Globus pallidus (tissue), 1 donor: ENCODE measurements around the gene DRD3.

Source experiments
- DNase-seq: peaks from one replicate; pipeline ENCODE4 v3.0.0-alpha.2; 2015; ENCODE audit warnings: low spot score

Gene DRD3

DNA sequence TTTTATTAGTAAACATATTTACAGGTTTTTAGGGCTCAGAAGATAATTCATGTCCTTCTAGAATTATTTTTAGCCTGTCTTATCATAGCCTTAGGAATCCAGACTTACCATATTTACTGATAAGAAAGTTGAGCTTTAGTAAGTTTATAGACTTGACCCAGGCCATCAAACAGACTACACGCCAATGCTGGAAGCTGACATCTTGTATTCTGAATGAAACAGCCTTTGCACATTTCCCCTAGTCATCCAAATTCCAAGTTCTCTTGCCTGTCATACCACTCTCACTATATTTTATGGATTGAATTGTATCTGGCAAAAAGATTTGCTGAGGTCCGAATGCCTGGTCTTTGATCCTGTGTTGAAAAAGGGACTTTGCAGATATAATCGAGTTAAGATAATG lies 58.6 kb downstream of the DRD3 start:
- DNase-seq: no peak

GRCh38 chr3:114119776-114120175 lies 59.1 kb downstream of the DRD3 start:
- no peak for DNase-seq

DNA sequence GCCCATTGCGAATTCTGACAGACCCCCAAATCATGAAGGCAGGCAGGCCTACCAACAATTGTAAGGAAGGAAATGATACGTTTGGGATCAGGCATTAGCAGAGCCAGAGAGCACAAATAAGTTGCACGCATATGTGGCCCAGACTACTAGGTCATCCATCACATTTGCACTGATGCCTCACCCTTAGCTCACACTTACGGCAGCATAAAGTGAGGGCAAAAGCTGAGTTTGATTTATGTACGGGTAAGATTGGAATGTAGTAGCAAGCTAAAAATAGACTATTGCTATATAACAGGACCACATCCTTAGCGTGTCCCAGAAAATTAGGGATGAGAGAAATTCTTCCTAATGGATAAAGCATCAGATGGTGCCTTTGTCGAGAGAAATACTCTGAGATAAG lies 63.7 kb downstream of the DRD3 start:
- no peak for DNase-seq

- no peak for DNase-seq
Observed at GRCh38 chr3:114114719-114115118, 64.1 kb downstream of the DRD3 start.

DNA sequence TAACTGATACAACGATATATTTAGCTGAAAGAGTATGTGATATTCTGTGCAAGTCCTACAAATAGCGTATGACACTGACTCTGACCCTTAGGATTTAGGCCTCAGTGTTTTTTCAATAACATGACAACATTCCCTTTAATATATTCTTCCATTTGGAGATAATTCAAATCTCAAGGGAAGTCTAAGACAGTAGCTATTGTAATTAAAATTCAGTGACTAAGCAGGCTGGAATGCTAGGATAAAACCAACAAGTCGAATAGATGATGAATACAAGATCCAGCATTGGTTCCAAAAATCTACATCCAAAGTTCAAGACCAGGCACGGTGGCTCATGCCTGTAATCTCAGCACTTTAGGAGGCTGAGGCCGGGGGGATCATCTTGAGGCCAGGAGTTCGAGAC lies 66.2 kb downstream of the DRD3 start:
- DNase-seq: no peak

GRCh38 chr3:114111060-114111770 lies 67.6 kb downstream of the DRD3 start:
- no peak for DNase-seq

GRCh38 chr3:114110439-114110838 lies 68.4 kb downstream of the DRD3 start:
- no peak for DNase-seq

GRCh38 chr3:114108137-114108536 lies 70.7 kb downstream of the DRD3 start:
- no peak for DNase-seq

DNA sequence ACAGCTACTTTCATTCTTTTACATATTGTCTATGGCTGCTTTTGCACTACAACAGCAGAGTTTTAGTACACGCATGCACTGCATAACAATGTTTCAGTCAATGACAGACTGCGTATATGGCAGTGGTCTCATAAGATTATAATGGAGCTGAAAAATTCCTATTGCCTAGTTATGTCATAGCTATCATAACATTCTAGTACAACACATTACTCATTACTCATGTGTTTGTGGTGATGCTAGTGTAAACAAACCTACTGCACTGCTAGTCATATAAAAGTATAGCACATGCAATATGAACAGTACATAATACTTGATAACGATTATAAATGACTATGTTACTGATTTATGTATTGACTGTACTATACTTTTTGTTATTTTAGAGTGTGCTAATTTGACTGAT lies 74.4 kb downstream of the DRD3 start:
- no peak for DNase-seq

GRCh38 chr3:114103858-114104257 lies 75.0 kb downstream of the DRD3 start:
- DNase-seq: no peak

DNA sequence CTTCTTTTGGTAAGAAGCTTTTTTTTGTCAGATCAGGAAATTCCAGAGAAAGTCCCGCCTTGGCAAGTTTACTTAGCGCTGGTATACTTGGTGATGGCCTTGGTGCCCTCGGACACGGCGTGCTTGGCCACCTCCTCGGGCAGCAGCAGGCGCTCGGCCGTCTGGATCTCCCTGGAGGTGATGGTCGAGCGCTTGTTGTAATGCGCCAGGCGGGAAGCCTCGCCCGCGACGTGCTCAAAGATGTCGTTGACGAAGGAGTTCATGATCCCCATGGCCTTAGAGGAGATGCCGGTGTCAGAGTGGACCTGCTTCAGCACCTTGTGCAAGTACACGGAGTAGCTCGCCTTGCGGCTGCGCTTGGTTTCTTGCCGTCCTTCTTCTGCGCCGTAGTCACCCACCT lies 75.7 kb downstream of the DRD3 start:
- no peak for DNase-seq

- DNase-seq: no peak
Observed at GRCh38 chr3:114101101-114101500, 77.8 kb downstream of the DRD3 start.

DNA sequence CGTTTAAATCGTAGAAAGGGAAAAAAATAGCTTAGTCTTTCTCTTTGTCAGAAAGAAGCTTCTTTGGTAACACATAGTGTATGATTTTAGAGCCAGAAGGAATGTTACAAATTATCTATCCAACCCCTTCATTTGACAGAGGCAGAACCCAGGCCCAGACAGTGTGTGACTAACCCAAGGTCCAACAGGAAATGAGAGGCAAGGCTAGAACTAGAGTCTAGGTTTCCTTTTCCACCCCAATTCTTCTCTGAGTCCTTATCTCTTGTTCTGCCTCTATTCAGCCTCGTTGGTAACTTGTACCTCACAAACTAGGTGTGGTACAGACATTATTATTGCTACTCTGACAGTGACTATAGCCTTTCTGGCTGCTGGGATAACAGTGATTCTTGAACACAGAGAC lies 83.1 kb downstream of the DRD3 start:
- no peak for DNase-seq

GRCh38 chr3:114093596-114093995 lies 85.3 kb downstream of the DRD3 start:
- no peak for DNase-seq

GRCh38 chr3:114093016-114093380 lies 85.9 kb downstream of the DRD3 start:
- DNase-seq: no peak

GRCh38 chr3:114092151-114093015 lies 86.5 kb downstream of the DRD3 start:
- DNase-seq: no peak

- no peak for DNase-seq
Observed at GRCh38 chr3:114089675-114090074, 89.2 kb downstream of the DRD3 start.

- no peak for DNase-seq
Observed at GRCh38 chr3:114086356-114086755, 92.5 kb downstream of the DRD3 start.

DNA sequence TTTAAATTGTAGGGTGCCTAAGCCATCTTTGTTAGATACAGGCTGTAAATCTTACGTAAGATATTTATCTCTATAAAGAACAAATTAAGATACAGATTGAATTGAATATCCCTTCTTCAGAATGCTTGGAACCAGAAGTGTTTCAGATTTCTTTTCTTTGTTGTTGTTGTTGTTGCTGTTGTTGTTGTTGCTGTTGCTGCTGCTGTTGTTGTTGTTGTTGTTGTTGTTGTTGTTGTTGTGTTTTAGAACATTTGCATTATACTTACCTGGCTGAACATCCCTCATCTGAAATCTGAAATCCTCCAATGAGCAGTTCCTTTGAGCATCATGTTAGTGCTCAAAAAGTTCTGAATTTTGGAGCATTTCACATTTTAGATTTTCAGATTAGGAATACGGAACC lies 95.7 kb downstream of the DRD3 start:
- no peak for DNase-seq

DNA sequence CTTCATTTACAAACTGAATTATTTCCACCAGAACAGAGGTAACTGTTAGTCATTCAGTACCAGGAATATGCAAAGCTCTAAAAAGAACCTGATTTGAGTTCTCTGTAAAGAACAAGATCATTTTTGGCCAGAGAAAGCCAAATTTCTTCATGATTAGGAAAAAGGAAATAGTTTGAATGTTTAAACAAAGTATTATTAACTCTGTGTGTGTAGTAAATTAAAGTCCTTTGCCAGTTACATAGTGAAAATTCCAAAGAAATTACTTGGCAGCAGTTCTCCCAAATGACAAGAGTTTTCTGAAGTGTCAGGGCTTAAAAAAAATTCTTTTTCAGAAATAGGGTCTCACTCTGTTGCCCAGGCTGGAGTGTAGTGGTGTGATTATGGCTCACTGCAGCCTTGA lies 97.8 kb downstream of the DRD3 start:
- no peak for DNase-seq

DNA sequence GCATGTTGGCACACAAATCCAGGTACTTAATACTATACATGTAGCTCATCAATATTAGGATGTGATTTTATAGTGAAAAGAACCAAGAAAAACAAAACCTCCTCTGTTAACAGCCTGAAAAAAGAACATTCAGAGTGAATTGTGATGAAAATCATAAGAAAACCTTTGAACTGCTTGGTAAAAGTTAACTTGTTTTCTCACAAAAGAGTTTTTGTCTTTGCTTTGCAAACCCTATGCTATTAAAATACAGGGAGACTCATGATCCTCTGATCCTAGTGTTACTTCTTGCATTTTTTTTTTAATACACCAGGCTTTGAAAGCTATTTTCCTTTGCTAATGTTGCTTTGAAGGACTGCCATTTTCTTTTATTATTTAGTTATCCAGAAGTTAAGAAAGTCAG lies 98.7 kb downstream of the DRD3 start:
- DNase-seq: no peak

DNA sequence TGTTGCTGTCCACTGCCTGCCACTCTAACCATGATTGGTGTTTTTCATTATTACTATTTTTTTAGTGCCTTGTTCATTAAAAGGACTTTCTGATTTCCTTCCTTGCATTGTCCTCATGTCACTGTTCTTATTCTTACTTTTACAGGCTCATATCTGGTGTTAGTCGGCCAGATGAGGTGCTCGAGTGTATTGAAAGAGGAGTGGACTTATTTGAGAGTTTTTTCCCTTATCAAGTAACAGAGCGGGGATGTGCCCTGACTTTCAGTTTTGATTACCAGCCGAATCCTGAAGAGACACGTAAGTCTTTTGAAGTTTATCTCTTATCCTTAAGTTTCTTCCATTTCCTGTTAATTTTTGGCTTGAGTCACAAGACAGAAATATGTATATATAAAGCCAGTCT lies 99.1 kb downstream of the DRD3 start:
- no peak for DNase-seq

GRCh38 chr3:114078126-114078525 lies 100.7 kb downstream of the DRD3 start:
- no peak for DNase-seq
